CD4-positive, alpha-beta T cell treated with Interferon alpha-2 for 1 hour (primary cell): Measurements from ENCODE around the gene PRR5.

ENCODE experiments used
- DNase-seq, 2 donors: peaks; one replicate each; pipeline ENCODE4 v3.0.0-alpha.2; 2020 to 2022

Gene PRR5

DNA sequence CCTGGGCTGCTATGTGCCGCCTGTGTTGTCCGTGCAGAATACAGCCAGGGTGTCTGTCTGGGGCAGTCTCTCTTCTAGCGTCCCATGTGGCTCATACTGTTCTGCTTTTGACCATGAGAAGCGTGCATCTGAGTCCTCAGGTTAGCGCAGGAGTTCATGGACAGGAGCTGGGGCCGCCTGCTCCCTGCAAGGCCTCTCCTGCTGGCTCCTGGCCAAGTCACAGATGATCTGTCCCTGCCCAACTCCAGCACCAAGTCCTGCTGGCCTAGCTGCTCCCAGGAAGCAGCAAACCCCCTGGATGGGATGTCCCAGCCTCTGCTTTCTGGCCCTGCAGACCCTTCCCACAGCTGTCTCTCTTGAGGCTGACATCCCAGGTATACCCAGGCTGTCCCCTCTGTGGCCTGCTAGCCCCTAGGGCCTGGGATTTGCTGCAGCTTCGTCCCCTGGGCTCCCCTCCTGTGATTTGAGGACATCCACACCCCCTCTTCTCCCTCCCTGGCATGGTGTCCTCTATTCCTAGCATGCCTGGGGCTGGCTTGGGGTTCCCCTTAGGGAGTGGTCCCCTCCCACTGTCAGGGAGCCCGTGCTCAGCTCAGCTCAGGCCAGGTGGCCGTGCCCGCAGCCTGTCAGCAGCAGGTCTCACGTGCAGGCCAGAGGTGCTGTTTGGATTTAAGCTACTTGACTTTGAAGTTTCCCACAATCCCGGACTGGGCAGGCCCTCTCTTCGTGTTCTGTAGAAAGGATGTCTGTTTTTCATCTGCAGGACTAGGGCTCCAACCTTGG is 17.8 kb downstream of the PRR5 start:
- no peak for DNase-seq

DNA sequence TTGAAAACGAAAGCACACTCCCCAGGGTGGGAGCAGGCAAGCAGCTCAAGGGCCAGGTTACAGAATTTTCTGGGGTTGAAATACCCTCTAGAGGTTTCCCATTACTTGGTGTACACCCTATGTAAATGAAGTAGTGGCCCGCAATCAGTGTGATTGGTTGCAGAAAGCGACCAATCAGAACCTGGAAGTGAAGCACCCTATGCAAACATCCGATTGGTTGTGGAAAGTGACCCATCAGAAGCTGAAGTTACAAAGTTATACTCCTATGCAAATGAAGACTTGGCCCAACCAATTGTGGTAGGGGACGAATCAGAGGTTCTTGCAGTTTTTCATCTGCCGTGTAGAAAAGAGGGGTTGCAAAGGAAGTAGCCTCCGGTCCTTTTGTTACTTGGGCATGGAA is 19.2 kb downstream of the PRR5 start:
- DNase-seq = no peak

DNA sequence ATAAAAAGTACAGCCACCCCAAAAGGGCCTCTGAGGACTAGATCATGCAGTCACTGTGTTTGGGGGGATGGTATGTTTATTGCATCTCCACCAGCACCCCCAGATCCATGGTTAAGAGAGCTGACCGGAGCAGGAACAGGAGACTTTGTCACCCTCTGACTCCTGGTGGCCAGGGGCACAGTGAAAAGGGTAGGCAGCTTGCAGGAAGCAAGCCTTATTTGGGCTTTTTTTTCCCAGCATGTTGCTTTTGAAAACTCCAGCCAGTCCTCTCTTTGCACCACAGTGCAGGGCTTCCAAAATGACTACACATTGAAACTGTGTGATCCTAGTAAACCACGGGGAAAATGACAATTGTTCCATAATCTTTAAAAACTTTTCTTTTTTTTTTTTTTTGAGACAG is 20.6 kb downstream of the PRR5 start:
- DNase-seq = no peak

DNA sequence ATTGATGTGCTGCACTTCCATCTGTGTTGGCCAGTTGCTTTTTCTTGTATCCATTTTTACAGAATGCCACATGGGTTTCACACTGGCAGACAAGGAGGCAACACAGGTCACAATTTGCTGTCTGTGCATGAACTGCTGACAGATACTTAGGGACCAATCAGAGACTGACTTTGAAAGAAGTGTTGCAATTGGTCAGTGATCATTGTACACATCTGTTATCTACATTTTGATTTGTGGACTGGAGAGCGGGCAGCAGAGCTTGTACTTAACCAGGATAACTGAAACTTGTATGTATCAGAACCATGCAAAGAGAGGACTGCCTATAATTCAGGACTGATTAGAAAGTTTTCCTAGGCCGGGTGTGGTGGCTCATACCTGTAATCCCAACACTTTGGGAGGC is 21.8 kb downstream of the PRR5 start:
- no peak for DNase-seq

DNA sequence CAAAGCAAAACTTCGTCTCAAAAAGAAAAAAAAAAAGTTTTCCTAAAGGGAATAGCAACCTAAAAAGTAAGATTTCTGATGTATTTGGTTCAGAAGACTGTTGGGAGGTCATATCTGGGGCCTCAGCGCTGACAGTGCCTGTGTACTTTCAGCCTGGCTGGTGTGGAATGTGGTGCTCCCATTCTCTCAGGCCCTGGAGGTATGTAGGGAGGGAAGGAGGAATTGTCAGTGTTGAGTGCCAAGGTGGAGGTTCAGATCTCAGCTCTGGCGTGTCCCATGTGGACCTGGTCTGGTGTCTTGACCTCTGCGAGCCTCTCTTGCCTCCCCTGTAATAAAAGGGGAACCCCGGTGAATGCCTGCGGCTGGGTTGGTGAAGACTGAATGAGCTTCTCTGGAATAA is 22.4 kb downstream of the PRR5 start:
- DNase-seq = no peak

DNA sequence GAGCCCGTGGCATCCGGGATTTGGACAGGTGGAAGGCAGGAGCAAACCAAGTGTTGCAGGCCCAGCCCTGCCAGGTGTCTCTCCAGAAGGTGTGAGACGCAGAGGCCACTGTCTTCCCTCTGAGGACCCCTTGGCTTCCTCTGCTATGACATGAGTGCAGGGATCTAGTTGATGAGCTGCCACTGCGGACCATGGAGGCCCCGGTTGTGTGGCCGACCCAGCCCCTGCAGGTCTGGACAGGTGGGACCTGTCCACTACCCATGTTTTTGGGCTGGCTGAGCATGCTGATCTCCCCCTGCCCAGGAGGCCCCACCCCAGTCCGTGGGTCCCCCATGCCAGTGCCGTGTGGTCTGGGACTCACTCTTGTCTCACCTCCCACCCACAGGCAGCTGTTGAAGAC is 22.9 kb downstream of the PRR5 start:
- no peak for DNase-seq

DNA sequence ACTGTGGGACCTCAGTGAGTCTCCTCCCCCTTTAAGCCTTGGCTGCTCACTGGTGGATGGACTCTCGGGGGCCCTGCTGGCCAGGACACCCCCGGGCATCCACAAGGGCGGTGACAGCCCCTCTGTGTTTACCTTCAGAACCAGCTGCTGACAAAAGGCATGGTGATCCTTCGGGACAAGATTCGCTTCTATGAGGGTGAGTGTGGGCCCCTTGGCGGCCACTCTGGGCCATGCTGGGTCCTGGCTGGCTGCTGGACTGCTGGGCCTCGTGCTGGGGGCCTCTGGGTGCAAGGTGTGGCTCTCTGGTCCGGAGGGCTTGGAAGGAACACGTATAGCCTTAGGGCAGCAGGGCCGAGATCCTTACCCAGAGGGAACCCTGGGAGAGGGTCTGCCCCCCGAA is 24.4 kb downstream of the PRR5 start:
- DNase-seq = no peak

DNA sequence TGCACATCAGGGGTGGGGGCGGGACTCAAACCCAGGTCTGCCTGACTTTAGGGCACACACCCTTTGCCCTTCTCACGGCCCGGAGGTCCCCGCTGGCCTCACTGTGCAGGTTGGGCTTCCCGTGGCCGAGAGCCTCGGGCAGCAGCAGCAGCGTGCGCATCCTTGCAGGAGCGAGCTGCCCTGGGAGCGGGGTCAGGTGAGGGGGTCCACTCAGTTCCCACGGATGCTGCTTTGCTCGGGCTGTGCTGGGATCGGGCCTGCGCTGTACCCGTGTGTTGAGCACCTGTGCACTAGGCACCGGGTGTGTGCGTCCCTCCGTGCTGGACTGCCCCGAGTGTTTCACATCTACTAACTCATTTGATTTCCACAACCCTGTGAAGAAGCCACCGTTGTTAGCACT is 25.1 kb downstream of the PRR5 start:
- DNase-seq = no peak

DNA sequence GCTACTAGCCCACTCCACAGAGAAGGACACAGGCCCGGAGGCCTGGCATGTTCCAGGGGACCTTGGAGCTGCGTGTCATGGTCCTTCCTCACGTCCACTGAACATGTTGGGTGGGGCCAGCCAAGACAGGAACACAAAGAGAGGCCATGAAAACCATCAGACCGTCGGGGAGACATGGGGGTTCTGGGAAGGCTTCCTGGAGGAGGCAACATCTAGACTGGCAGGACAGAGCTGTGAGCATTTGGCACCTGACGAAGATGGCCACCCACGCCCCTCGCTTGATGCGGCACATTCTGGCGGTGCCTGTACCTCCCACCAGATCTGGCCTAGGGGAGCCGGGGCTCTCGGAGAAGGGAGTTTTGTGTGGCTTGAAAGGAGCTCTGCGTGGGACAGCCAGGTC is 25.7 kb downstream of the PRR5 start:
- DNase-seq = no peak

DNA sequence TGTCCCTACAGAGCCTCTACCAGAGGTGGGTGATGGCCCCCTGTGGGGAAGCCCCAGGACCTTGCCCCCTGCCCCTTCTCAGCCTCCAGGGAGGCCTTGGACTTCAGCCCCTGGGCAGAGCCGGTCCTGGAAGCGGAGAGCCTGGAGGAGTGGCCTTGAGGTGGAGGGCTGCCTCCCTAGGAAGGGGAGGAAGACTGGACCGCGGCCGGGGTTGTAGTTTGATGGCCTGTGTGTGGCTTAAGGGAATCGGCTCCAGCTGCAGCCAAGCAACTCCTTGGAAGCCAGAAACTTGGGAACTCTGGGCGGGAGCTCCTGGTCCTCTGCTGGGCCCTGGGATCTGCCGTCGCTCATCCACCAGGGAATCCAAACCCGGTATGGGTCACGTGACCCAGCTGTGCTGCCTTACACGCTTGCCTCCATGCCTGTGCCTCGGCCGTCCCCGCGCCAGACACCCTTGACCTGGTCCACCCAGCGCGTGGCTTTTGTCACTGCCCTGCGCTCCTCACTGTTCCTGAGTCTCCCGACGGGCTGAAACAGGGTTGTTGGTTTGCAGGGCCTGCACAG is 26.8 kb downstream of the PRR5 start:
- DNase-seq = no peak

DNA sequence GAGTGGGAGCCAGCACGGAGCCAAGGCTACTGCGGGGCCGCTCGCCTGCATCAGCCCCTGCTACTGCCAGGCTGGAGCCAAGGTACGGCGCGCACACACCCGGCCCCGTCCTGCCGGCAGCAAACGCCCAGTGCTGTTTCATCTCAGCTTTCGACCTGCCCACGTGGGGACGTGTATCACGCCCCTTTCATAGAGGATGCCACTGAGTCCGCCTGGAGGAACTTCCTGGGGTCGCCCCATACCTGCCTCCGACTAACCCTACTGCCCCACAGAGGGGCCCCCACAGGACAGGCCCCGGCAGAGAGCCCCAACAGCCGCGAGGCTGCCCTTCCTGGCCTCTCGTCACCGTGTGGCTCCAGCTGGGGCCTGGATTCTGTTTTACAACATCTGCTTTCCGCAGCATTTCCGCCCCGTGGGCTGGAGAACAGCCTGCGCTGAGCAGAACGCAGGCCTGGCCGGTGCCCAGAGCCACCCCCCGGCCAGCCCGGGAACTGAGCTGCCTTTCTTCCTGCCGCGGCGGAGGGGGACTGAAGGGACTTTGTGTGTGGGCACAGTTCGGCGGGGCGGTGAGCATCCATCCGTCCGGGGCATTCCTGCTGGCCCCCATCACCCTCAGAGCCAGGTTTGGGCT is 27.5 kb downstream of the PRR5 start:
- peak in 1 of 2 donors; percentile 11 for DNase-seq

DNA sequence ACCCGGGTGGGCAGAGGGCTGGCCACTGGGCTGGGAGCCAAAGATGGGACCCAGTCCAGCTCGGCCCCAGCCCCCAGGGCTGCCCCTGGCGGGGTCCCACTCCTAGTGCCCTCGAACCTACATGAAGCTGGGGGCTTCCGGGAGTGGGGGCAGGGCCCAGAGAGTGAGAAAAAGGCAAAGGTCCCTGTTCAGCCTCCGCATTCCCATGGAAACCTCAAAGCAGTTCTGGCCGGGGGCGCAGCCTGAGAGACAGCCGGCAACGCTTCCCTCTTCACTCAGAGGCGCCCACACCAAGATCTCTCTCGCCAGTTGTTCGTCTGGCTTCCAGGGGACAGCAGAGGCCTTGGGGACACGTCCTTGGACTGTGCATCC is 28.0 kb downstream of the PRR5 start:
- no peak for DNase-seq

DNA sequence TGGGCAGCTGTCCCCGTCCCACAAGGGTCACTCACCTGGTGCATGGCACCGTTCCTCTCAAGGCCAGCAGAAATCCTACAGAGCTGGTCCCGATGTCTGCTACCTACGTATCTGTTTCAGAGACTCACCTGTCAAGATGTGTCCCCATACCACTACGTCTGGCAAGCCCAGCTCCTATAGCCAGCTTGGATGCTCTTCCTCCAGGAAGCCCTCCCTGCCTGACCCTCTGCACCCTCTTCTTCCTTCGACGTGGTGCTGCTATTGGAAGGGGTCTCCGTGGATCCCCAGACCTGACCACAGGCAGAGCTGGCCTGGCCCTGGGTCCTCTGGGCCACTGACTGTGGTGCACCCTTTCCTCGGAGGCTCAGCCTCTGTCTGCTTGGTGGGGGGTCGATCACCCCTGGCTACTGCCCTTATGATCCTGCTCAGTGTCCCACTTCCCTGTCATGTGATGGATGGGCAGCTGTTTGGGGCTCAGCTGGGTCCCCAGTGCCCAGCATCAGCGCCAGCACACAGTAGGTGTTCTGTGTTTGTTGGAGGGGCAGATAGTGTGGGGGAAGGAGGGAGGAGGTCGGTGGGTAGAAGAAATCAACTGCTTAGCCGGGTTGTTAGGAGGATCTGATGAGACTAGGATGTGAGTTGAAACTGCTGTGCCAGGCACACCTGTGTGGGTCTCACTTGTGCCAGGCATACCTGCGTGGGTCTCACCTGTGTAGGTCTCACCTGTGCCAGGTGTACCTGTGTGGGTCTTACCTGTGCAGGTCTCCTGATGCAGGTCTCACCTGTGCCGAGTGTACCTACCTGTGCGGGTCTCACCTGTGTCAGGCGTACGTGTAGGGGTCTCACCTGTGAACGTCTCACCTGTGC is 28.7 kb downstream of the PRR5 start:
- no peak for DNase-seq

DNA sequence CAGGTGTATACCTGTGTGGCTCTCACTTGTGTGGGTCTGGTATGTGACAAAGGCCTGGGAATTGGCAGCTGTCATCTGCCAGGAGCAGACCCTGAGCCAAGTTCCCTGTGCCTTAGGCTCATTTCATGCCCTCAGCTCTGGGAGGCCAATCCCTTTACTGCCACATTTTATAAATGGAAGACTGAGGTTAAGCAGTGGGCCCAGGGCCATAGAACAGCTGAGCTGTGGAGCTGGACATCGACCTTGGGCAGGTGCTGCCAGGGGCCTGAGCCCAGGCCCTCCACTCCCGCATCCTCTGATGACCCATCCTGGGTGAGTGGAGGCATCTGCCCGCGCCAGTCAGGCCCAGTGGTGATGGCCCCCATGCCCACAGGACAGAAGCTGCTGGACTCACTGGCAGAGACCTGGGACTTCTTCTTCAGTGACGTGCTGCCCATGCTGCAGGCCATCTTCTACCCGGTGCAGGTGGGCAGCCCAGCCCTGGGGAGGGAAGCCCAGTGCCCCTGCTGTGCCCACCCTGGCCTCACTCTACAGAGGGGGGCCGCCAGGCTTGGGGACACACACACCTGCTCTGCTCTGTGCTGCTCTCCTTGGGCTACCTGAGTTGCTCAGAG is 29.5 kb downstream of the PRR5 start:
- no peak for DNase-seq

DNA sequence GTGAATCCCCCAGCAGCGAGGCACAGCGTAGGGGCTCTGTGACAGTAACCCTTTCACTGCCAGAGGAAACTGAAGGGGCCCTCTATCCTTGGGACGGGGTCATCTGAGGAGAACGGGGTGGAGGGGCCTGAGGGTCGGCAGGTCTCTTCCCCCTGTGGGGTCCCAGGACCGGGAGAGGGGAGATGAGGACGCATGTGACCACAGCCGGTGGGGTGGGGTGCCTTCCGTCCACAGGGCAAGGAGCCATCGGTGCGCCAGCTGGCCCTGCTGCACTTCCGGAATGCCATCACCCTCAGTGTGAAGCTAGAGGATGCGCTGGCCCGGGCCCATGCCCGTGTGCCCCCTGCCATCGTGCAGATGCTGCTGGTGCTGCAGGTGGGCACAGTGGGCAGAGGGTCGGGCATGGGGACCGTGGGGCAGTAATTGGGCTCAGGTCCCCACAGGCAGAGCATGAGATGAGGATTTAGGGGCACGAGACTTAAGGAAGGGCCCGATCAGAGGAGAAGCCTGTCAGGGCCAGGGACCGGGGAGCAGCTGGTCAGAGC is 30.1 kb downstream of the PRR5 start:
- DNase-seq = no peak

DNA sequence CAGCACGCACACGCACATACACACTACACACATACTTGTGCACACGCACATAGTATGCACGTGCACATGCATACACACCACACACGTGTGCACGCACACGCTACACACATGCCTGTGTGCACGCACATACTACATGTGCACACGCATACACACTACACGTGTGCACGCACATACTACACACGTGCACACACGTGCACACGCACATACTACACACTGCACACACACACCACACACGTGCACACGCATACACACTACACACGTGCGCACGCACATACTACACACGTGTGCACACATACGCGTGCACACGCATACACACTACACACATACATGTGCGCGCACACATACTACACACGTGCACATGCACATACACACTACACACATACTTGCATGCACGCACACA is 30.7 kb downstream of the PRR5 start:
- no peak for DNase-seq

DNA sequence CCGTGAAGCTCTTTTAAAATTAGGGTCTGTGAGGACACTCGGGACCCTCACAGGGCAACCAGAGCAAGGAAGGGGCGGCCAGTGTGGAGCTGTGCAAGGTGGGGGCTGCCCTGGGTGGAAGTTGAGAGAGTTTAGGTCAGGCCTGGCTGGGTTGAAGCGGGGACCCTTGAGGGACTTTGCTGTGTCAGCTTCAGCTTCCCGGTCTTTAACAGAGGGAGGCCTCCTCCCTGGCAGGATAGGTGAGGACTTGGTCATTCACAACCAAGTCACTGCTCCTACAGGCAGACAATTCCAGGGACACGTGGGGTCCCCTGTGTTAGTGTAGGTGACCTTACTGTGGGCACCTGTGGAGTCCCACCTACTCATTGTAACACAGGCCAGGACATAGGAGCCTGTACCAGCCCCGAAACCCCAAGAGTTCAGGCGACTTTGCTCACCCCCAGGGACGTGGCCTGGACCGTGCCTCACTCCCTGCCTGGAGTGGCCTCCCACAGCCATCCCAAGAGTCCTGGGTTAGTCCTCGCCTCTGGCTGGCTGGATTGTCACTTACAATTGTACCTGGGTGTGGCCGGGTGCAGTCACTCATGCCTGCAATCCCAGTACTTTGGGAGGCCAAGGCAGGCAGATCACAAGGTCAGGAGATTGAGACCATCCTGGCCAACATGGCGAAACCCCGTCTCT is 31.6 kb downstream of the PRR5 start:
- DNase-seq = no peak

DNA sequence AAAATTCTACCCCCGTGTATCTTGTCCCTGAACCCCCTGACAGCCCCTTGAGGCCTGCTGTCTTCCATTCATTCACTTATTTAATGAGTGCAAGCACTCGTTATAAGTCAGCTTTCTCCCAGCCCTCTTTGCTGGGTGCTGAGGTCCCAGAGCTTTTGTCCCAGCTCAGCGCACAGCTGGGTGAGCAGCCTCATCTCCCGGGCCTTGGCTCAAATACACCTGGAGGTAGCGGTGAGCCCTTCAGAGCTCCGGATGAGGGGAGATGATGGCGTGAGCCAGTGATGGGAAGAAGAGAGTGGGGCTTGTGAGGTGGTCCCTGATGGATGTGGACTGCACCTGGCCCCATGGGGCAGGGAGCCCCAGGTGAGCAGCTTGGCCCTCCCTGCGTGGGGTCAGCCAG is 32.3 kb downstream of the PRR5 start:
- DNase-seq = no peak

DNA sequence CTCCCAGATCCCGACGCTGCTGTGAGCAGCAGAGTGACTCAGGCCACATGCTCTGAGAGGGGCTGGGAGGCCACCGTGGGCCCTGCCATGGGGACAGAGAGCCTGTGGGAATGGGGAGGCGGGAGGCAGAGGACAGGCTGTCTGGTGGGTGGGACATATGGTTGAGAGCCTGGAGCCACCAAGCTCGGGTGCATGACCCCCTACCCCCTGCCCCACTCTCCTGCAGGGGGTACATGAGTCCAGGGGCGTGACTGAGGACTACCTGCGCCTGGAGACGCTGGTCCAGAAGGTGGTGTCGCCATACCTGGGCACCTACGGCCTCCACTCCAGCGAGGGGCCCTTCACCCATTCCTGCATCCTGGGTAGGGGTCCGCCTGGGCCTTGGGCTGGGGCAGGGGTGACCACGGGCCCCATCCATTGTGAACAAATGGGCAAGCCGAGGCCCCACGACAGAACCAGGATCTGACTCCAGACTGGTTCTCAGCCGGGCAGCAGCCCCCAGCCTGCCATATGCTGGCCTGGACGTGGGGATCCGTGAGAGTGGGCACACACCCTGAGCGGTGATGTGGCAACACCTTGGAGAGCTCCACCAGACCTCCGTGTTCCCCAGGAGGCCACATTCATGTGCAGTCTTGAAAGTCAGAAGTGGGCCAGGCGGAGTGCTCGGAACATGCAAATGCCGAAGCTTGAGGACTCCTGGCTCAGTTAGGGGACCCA is 33.0 kb downstream of the PRR5 start:
- no peak for DNase-seq

DNA sequence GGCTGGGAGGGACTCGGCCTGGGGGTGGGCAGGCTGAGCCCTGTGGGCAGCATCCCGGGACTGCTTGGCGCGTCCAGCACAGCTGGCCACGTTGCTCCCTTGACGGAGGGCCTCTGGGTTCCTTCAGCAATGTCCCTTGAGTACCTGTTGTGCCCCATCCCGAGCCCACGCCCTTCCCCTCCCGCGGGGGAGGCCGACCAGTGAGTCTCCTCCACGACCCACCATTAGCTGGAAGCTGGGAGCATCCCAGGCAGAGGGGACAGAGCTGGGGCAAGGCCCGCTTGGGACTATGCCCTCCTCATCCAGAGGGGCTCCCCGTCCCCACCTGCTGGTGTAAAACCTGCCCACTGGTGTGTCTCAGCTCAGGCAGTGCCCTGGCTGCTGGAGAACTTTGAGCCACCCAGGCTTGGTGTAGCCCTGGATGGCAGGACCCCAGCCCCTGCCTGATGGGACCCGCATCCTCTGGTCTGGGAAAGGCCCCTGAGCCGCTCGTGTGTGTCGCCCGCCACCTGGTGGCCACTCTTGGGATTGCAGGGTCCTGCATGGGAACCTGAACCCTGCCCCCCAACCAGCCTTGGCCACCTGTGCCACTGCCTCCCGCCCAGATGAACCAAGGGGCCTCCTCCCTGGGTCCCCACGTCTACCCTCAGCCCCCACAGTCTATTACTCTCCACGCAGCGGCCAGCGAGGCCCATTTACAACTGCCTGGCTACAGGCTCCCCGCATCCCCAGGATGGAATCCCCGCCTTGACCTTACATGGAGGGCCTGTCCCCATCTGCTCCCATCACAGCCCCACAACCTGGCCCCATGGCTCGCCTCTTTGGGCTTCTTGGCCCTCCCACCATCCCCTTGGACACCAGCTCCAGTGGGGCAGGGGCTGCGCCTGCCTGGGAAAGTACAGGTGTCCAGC is 33.8 kb downstream of the PRR5 start:
- peak; percentile 70 to 82 for DNase-seq
